HEK293T (cell line): ENCODE data around the gene MYO16.

Experiments used
- ARNT ChIP-seq: fragments of 450-650 bp; IDR thresholded peaks from 2 replicates; pipeline ENCODE4 v1.6.1; 2017; ENCODE audit warnings: mild to moderate bottlenecking
- BHLHE40 ChIP-seq: fragments of 450-650 bp; IDR thresholded peaks from 2 replicates; pipeline ENCODE4 v1.6.1; 2016; ENCODE audit warnings: mild to moderate bottlenecking, moderate library complexity, borderline replicate concordance
- ELF4 ChIP-seq: fragments of 450-650 bp; IDR thresholded peaks from 2 replicates; pipeline ENCODE4 v1.6.1; 2017; ENCODE audit warnings: antibody characterized with exemption
- FOXA1 ChIP-seq: fragments of 450-650 bp; IDR thresholded peaks from 2 replicates; pipeline ENCODE4 v1.6.1; 2016; ENCODE audit warnings: mild to moderate bottlenecking
- FOXK2 ChIP-seq: fragments of 450-650 bp; IDR thresholded peaks from 2 replicates; pipeline ENCODE4 v1.6.1; 2016; ENCODE audit warnings: mild to moderate bottlenecking
- FOXM1 ChIP-seq: fragments of 450-650 bp; IDR thresholded peaks from 2 replicates; pipeline ENCODE4 v1.6.1; 2017; ENCODE audit warnings: mild to moderate bottlenecking, borderline replicate concordance
- L3MBTL2 ChIP-seq: fragments of 450-650 bp; conservative IDR thresholded peaks from 2 replicates; pipeline ENCODE4 v1.6.1; 2016; ENCODE audit warnings: mild to moderate bottlenecking
- NFRKB ChIP-seq: fragments of 450-650 bp; IDR thresholded peaks from 2 replicates; pipeline ENCODE4 v1.6.1; 2016; ENCODE audit warnings: mild to moderate bottlenecking, moderate library complexity
- PKNOX1 ChIP-seq: fragments of 450-650 bp; IDR thresholded peaks from 2 replicates; pipeline ENCODE4 v1.6.1; 2016
- SP1 ChIP-seq: fragments of 450-650 bp; IDR thresholded peaks from 2 replicates; pipeline ENCODE4 v1.6.1; 2017
- SUZ12 ChIP-seq: fragments of 450-650 bp; IDR thresholded peaks from 2 replicates; pipeline ENCODE4 v1.6.1; 2016; ENCODE audit warnings: mild to moderate bottlenecking
- TARDBP ChIP-seq: fragments of 450-650 bp; IDR thresholded peaks from 2 replicates; pipeline ENCODE4 v1.6.1; 2016

GRCh38 chr13:109220631-109221030, 591.2 kb downstream of the MYO16 start:
- TF ChIP-seq SP1 (no peak), NFRKB (no peak), L3MBTL2 (no peak), TARDBP (no peak), PKNOX1 (no peak), FOXM1 (no peak), FOXK2 (no peak), BHLHE40 (no peak), ELF4 (no peak), SUZ12 (no peak), FOXA1 (no peak), ARNT (no peak)
